HepG2 (cell line): Measurements from ENCODE around the gene TXN2. TPM values are rescaled to one million over a fixed set of nuclear protein-coding genes. Genes with fewer than 3 reads are reported as not detected.

Experiments used
- ATM ChIP-seq: fragments of 450-650 bp; IDR thresholded peaks from 2 replicates; pipeline ENCODE4 v1.7.1; 2017; ENCODE audit warnings: mild to moderate bottlenecking, borderline replicate concordance
- CC2D1A ChIP-seq: sonication (generic); formaldehyde crosslinking; IDR thresholded peaks from 2 replicates; pipeline ENCODE4 v1.8.1; 2023; ENCODE audit warnings: mild to moderate bottlenecking, missing genetic modification reagents
- HNRNPLL ChIP-seq: fragments of 200-400 bp; formaldehyde crosslinking; IDR thresholded peaks from 2 replicates; pipeline ENCODE4 v1.6.1; 2017; ENCODE audit warnings: mild to moderate bottlenecking, low read depth, low read length; ENCODE audit not compliant: poor library complexity, severe bottlenecking
- MAF1 ChIP-seq: sonication (generic); formaldehyde crosslinking; IDR thresholded peaks from 2 replicates; pipeline ENCODE4 v1.5.0; 2020; ENCODE audit warnings: missing genetic modification reagents, borderline replicate concordance
- NCOA2 ChIP-seq: sonication (generic); formaldehyde crosslinking; IDR thresholded peaks from 2 replicates; pipeline ENCODE4 v1.8.0; 2022; ENCODE audit warnings: inconsistent platforms
- PITX1 ChIP-seq: sonication (generic); formaldehyde crosslinking; IDR thresholded peaks from 2 replicates; pipeline ENCODE4 v1.5.1; 2020; ENCODE audit warnings: mild to moderate bottlenecking, missing genetic modification reagents
- RXRB ChIP-seq: IDR thresholded peaks from 2 replicates; pipeline ENCODE4 v1.6.1; 2016; ENCODE audit warnings: borderline replicate concordance, missing genetic modification reagents, missing compliant biosample characterization
- SMARCE1 ChIP-seq: fragments of 450-650 bp; IDR thresholded peaks from 2 replicates; pipeline ENCODE4 v1.6.1; 2017; ENCODE audit warnings: borderline replicate concordance
- U2AF2 ChIP-seq: fragments of 200-400 bp; formaldehyde crosslinking; IDR thresholded peaks from 2 replicates; pipeline ENCODE4 v1.6.1; 2017; ENCODE audit warnings: low read depth, mild to moderate bottlenecking, low read length
- ZNF337 ChIP-seq: sonication (generic); formaldehyde crosslinking; IDR thresholded peaks from 2 replicates; pipeline ENCODE4 v1.5.1; 2020; ENCODE audit warnings: missing genetic modification reagents, low read depth, mild to moderate bottlenecking, borderline replicate concordance
- ZNF382 ChIP-seq: sonication (generic); formaldehyde crosslinking; IDR thresholded peaks from 2 replicates; pipeline ENCODE4 v1.5.0; 2020; ENCODE audit warnings: missing genetic modification reagents, mild to moderate bottlenecking, borderline replicate concordance
- ZNF678 ChIP-seq: sonication (generic); formaldehyde crosslinking; IDR thresholded peaks from 2 replicates; pipeline ENCODE4 v1.4.0; 2020; ENCODE audit warnings: mild to moderate bottlenecking, missing genetic modification reagents
- polyA plus RNA-seq, 8 experiments: library from polyadenylated mRNA; depleted of rRNA in 3 of 8; stranded (reverse) in 7 of 8; unstranded in 1 of 8; fragments of >200 nt; fragmentation: Illumina TruSeq in 4 of 8; extraction: Trizol in 4 of 8; gene quantifications; 2 replicates each; pipeline versions ENCODE4 v1.2.1 to v1.2.3, GENCODE V29; 2011 to 2016; ENCODE audit warnings: low read depth in 4 of 8, missing spikeins in 1 of 8, mixed read lengths in 1 of 8; ENCODE audit not compliant: insufficient read depth in 1 of 8
- total RNA-seq, 5 experiments: library from RNA; depleted of rRNA; stranded (reverse); fragments of >200 nt; fragmentation: Illumina TruSeq; extraction: Trizol; gene quantifications; 2 replicates each; pipeline ENCODE4 v1.2.3, GENCODE V29; 2016; ENCODE audit warnings: low read depth in 1 of 5
- TF ChIP-seq, protein P1 (sequence below), 2 experiments: IDR thresholded peaks; 2 replicates each; pipeline ENCODE4 v1.6.1; 2011 to 2012; ENCODE audit warnings: low read length in 2 of 2, borderline replicate concordance in 1 of 2, low read depth in 1 of 2, mild to moderate bottlenecking in 1 of 2, moderate library complexity in 1 of 2
- TF ChIP-seq, protein P2 (sequence below): sonication (generic); IDR thresholded peaks from 2 replicates; pipeline ENCODE4 v1.6.1; 2016; ENCODE audit warnings: low read depth, borderline replicate concordance
- TF ChIP-seq, protein P3 (sequence below): sonication (generic); formaldehyde crosslinking; IDR thresholded peaks from 2 replicates; pipeline ENCODE4 v1.4.0; 2020; ENCODE audit warnings: missing genetic modification reagents
- TF ChIP-seq, protein P4 (sequence below): sonication (generic); formaldehyde crosslinking; IDR thresholded peaks from 2 replicates; pipeline ENCODE4 v1.9.0; 2022; ENCODE audit warnings: missing genetic modification reagents, mild to moderate bottlenecking, borderline replicate concordance
- TF ChIP-seq, protein P5 (sequence below): sonication (generic); formaldehyde crosslinking; IDR thresholded peaks from 2 replicates; pipeline ENCODE4 v1.8.0; 2022; ENCODE audit warnings: mild to moderate bottlenecking, missing genetic modification reagents; ENCODE audit not compliant: insufficient replicate concordance
- TF ChIP-seq, protein P6 (sequence below): sonication (generic); formaldehyde crosslinking; IDR thresholded peaks from 2 replicates; pipeline ENCODE4 v1.4.0; 2020; ENCODE audit warnings: mild to moderate bottlenecking, missing genetic modification reagents

TXN2 gene
- total and polyA plus RNA-seq, 2 of the 13 experiments (the other 11 are each of a cell fraction or from before 2014, with no cell fraction given) = 41.4 to 109 TPM

DNA sequence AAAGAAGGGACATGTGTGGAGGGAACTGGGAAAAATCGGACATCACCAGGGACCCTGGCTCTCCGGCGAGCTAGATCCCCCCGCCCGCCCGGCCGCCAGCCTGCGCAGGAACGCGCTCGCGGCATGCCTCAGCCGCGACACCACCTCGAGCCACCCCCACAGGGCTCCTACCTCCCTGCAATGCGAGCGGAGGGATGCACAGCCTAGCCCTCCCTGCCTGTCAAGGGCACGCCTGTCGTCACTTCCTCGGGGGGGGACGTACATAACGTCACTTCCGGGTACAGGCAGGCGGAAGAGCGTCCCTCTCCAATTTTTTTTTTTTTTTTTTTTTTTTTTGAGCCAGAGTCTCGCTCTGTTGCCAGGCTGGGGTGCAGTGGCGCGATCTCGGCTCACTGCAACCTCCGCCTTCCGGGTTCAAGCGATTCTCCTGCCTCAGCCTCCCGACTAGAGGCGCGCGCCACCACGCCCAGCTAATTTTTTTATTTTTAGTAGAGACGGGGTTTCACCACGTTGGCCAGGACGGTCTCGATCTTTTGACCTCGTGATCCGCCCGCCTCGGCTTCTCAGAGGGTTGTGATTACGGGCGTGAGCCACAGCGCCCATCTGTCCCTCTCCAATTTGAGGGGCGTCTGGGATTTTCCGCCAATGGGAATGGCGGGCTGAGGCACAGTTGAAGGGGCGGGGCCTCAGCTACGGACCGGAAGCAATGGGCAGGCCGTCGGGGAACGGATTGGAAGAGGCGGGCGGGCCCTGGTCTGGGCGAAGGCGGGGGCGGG is at the start of gene TXN2 (continued):
- TF ChIP-seq, protein P1, sequence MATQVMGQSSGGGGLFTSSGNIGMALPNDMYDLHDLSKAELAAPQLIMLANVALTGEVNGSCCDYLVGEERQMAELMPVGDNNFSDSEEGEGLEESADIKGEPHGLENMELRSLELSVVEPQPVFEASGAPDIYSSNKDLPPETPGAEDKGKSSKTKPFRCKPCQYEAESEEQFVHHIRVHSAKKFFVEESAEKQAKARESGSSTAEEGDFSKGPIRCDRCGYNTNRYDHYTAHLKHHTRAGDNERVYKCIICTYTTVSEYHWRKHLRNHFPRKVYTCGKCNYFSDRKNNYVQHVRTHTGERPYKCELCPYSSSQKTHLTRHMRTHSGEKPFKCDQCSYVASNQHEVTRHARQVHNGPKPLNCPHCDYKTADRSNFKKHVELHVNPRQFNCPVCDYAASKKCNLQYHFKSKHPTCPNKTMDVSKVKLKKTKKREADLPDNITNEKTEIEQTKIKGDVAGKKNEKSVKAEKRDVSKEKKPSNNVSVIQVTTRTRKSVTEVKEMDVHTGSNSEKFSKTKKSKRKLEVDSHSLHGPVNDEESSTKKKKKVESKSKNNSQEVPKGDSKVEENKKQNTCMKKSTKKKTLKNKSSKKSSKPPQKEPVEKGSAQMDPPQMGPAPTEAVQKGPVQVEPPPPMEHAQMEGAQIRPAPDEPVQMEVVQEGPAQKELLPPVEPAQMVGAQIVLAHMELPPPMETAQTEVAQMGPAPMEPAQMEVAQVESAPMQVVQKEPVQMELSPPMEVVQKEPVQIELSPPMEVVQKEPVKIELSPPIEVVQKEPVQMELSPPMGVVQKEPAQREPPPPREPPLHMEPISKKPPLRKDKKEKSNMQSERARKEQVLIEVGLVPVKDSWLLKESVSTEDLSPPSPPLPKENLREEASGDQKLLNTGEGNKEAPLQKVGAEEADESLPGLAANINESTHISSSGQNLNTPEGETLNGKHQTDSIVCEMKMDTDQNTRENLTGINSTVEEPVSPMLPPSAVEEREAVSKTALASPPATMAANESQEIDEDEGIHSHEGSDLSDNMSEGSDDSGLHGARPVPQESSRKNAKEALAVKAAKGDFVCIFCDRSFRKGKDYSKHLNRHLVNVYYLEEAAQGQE (IDR thresholded peaks at IDR 0.05; ENCODE audit: borderline replicate concordance in 1 of 2, low read depth in 1 of 2, low read length in 2 of 2) = peak in 1 of 2 experiments; percentile 35; a peak in 1 of 4 replicates
- TF ChIP-seq, protein P2, sequence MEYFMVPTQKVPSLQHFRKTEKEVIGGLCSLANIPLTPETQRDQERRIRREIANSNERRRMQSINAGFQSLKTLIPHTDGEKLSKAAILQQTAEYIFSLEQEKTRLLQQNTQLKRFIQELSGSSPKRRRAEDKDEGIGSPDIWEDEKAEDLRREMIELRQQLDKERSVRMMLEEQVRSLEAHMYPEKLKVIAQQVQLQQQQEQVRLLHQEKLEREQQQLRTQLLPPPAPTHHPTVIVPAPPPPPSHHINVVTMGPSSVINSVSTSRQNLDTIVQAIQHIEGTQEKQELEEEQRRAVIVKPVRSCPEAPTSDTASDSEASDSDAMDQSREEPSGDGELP = no peak
- TF ChIP-seq PITX1 (CRISPR knock-in tag) = no peak
- no peak for TF ChIP-seq SMARCE1
- TF ChIP-seq, protein P3, sequence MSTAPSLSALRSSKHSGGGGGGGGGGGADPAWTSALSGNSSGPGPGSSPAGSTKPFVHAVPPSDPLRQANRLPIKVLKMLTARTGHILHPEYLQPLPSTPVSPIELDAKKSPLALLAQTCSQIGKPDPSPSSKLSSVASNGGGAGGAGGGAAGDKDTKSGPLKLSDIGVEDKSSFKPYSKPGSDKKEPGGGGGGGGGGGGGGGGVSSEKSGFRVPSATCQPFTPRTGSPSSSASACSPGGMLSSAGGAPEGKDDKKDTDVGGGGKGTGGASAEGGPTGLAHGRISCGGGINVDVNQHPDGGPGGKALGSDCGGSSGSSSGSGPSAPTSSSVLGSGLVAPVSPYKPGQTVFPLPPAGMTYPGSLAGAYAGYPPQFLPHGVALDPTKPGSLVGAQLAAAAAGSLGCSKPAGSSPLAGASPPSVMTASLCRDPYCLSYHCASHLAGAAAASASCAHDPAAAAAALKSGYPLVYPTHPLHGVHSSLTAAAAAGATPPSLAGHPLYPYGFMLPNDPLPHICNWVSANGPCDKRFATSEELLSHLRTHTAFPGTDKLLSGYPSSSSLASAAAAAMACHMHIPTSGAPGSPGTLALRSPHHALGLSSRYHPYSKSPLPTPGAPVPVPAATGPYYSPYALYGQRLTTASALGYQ (CRISPR knock-in tag) = no peak; the same call in 1 of the 2 replicates
- no peak for TF ChIP-seq RXRB (CRISPR knock-in tag)
- TF ChIP-seq ZNF678 = no peak
- TF ChIP-seq, protein P4, sequence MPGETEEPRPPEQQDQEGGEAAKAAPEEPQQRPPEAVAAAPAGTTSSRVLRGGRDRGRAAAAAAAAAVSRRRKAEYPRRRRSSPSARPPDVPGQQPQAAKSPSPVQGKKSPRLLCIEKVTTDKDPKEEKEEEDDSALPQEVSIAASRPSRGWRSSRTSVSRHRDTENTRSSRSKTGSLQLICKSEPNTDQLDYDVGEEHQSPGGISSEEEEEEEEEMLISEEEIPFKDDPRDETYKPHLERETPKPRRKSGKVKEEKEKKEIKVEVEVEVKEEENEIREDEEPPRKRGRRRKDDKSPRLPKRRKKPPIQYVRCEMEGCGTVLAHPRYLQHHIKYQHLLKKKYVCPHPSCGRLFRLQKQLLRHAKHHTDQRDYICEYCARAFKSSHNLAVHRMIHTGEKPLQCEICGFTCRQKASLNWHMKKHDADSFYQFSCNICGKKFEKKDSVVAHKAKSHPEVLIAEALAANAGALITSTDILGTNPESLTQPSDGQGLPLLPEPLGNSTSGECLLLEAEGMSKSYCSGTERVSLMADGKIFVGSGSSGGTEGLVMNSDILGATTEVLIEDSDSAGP (CRISPR knock-in tag) = peak; percentile 69; the same call in 1 of the 2 replicates
- TF ChIP-seq, protein P5, sequence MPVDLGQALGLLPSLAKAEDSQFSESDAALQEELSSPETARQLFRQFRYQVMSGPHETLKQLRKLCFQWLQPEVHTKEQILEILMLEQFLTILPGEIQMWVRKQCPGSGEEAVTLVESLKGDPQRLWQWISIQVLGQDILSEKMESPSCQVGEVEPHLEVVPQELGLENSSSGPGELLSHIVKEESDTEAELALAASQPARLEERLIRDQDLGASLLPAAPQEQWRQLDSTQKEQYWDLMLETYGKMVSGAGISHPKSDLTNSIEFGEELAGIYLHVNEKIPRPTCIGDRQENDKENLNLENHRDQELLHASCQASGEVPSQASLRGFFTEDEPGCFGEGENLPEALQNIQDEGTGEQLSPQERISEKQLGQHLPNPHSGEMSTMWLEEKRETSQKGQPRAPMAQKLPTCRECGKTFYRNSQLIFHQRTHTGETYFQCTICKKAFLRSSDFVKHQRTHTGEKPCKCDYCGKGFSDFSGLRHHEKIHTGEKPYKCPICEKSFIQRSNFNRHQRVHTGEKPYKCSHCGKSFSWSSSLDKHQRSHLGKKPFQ = no peak
- no peak; the same call in 1 of the 2 replicates for TF ChIP-seq MAF1 (CRISPR knock-in tag)
- peak; percentile 25 for TF ChIP-seq HNRNPLL
- no peak for TF ChIP-seq NCOA2 (CRISPR knock-in tag)
- TF ChIP-seq, protein P6, sequence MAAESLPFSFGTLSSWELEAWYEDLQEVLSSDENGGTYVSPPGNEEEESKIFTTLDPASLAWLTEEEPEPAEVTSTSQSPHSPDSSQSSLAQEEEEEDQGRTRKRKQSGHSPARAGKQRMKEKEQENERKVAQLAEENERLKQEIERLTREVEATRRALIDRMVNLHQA (CRISPR knock-in tag) = no peak
- no peak for TF ChIP-seq ATM
- no peak for TF ChIP-seq ZNF382
- peak; percentile 79; the same call in 1 of the 2 replicates for TF ChIP-seq ZNF337 (CRISPR knock-in tag)
- no peak for TF ChIP-seq U2AF2
- no peak for TF ChIP-seq CC2D1A (CRISPR knock-in tag)
